H9 (cell line): ENCODE data around the gene MICAL2. TPM values are rescaled to one million over a fixed set of nuclear protein-coding genes. Genes with fewer than 3 reads are reported as not detected.

Experiments
- DNase-seq: peaks from one replicate; pipeline ENCODE4 v3.0.0-alpha.2; 2017
- H2AFZ ChIP-seq: one replicate; pipeline ENCODE4 v1.6.1; 2013; ENCODE audit warnings: mild to moderate bottlenecking, low read length, control low read depth, moderate library complexity
- H2AK5ac ChIP-seq: 2 replicates; pipeline ENCODE4 v1.6.1; 2013; ENCODE audit warnings: low read length, control low read depth, mixed read lengths; ENCODE audit not compliant: insufficient read length
- H2BK120ac ChIP-seq: one replicate; pipeline ENCODE4 v1.6.1; 2013; ENCODE audit warnings: low read depth, mild to moderate bottlenecking, low read length, control low read depth, inconsistent platforms; ENCODE audit not compliant: poor library complexity, severe bottlenecking
- H2BK12ac ChIP-seq: 2 replicates; pipeline ENCODE4 v1.6.1; 2013; ENCODE audit warnings: low read length, control low read depth, mixed read lengths, low read depth; ENCODE audit not compliant: insufficient read length
- H2BK15ac ChIP-seq: 2 replicates; pipeline ENCODE4 v1.6.1; 2013; ENCODE audit warnings: low read depth, low read length, control low read depth
- H2BK20ac ChIP-seq: one replicate; pipeline ENCODE4 v1.6.1; 2013; ENCODE audit warnings: low read depth, mild to moderate bottlenecking, low read length, control low read depth, inconsistent platforms; ENCODE audit not compliant: poor library complexity, severe bottlenecking
- H2BK5ac ChIP-seq: 2 replicates; pipeline ENCODE4 v1.6.1; 2013; ENCODE audit warnings: low read length, control low read depth, mixed read lengths; ENCODE audit not compliant: insufficient read length
- H3K14ac ChIP-seq: 2 replicates; pipeline ENCODE4 v1.6.1; 2013; ENCODE audit warnings: low read length, control low read depth; ENCODE audit not compliant: insufficient read depth
- H3K18ac ChIP-seq: 2 replicates; pipeline ENCODE4 v1.6.1; 2013; ENCODE audit warnings: low read depth, mild to moderate bottlenecking, mixed read lengths, low read length, control low read depth; ENCODE audit not compliant: insufficient read length
- H3K23ac ChIP-seq: 2 replicates; pipeline ENCODE4 v1.6.1; 2013; ENCODE audit warnings: low read length, control low read depth, mixed read lengths, low read depth; ENCODE audit not compliant: insufficient read length
- H3K23me2 ChIP-seq: 2 replicates; pipeline ENCODE4 v1.6.1; 2013; ENCODE audit warnings: low read depth, mild to moderate bottlenecking, mixed read lengths, low read length, control low read depth; ENCODE audit not compliant: insufficient read length, poor library complexity, severe bottlenecking
- H3K27ac ChIP-seq: 2 replicates; pipeline ENCODE4 v1.5.1; 2013; ENCODE audit warnings: low read length, control low read depth, mixed read lengths, low read depth; ENCODE audit not compliant: insufficient read length
- H3K27me3 ChIP-seq: 2 replicates; pipeline ENCODE4 v1.6.1; 2013; ENCODE audit warnings: low read length, control low read depth, inconsistent platforms; ENCODE audit not compliant: insufficient read depth
- H3K4ac ChIP-seq: 2 replicates; pipeline ENCODE4 v1.6.1; 2013; ENCODE audit warnings: low read depth, mild to moderate bottlenecking, control low read depth, inconsistent platforms, low read length, moderate library complexity
- H3K4me1 ChIP-seq: 2 replicates; pipeline ENCODE4 v1.6.1; 2013; ENCODE audit warnings: low read length, control low read depth, inconsistent platforms; ENCODE audit not compliant: insufficient read depth
- H3K4me2 ChIP-seq: 2 replicates; pipeline ENCODE4 v1.6.1; 2013; ENCODE audit warnings: low read length, control low read depth, mixed read lengths; ENCODE audit not compliant: insufficient read length, insufficient read depth
- H3K56ac ChIP-seq: 2 replicates; pipeline ENCODE4 v1.6.1; 2013; ENCODE audit warnings: low read depth, mild to moderate bottlenecking, mixed read lengths, low read length, control low read depth; ENCODE audit not compliant: insufficient read length
- H3K79me1 ChIP-seq: 2 replicates; pipeline ENCODE4 v1.6.1; 2013; ENCODE audit warnings: low read depth, mild to moderate bottlenecking, moderate library complexity, low read length, control low read depth, inconsistent platforms; ENCODE audit not compliant: insufficient read depth, poor library complexity, severe bottlenecking
- H3K79me2 ChIP-seq: 2 replicates; pipeline ENCODE4 v1.6.1; 2013; ENCODE audit warnings: low read length, control low read depth, inconsistent platforms; ENCODE audit not compliant: insufficient read depth
- H3K9ac ChIP-seq: 2 replicates; pipeline ENCODE4 v1.6.1; 2013; ENCODE audit warnings: low read length, control low read depth, mixed read lengths; ENCODE audit not compliant: insufficient read length; ENCODE audit errors: extremely low read depth
- H3K9me3 ChIP-seq: one replicate; pipeline ENCODE4 v1.6.1; 2013; ENCODE audit warnings: low read depth, low read length, inconsistent platforms; ENCODE audit not compliant: control insufficient read depth
- H3T11ph ChIP-seq: one replicate; pipeline ENCODE4 v1.6.1; 2013; ENCODE audit warnings: mild to moderate bottlenecking, low read length, control low read depth, inconsistent platforms
- H4K20me1 ChIP-seq: one replicate; pipeline ENCODE4 v1.6.1; 2013; ENCODE audit not compliant: control insufficient read depth, insufficient read length, insufficient read depth
- H4K5ac ChIP-seq: 2 replicates; pipeline ENCODE4 v1.6.1; 2013; ENCODE audit warnings: low read depth, mild to moderate bottlenecking, mixed read lengths, low read length, control low read depth; ENCODE audit not compliant: insufficient read length
- H4K8ac ChIP-seq: replicated peaks from 2 replicates; pipeline ENCODE4 v1.6.1; 2013; ENCODE audit warnings: low read length, control low read depth, mixed read lengths, low read depth; ENCODE audit not compliant: insufficient read length
- H4K91ac ChIP-seq: 2 replicates; pipeline ENCODE4 v1.6.1; 2013; ENCODE audit warnings: low read depth, mild to moderate bottlenecking, moderate library complexity, mixed read lengths, low read length, control low read depth; ENCODE audit not compliant: insufficient read length
- H3K27ac Mint-ChIP-seq, 3 experiments: 2 replicates in 2 of 3; 3 replicates in 1 of 3; pipeline ENCODE4 v1.8.0; 2020 to 2021; ENCODE audit warnings: mixed read lengths in 3 of 3, mild to moderate bottlenecking in 1 of 3, moderate library complexity in 1 of 3
- H3K27me3 Mint-ChIP-seq: 2 replicates; pipeline ENCODE4 v1.8.0; 2021; ENCODE audit warnings: low read depth, mild to moderate bottlenecking, moderate library complexity, mixed read lengths
- H3K36me3 Mint-ChIP-seq, 3 experiments: 2 replicates in 2 of 3; 3 replicates in 1 of 3; pipeline ENCODE4 v1.8.0; 2020 to 2021; ENCODE audit warnings: low read depth in 3 of 3, mixed read lengths in 3 of 3; ENCODE audit not compliant: insufficient read depth in 1 of 3
- H3K4me1 Mint-ChIP-seq, 2 experiments: 2 replicates each; pipeline ENCODE4 v1.8.0; 2020; ENCODE audit warnings: mixed read lengths in 2 of 2
- H3K4me3 Mint-ChIP-seq, 2 experiments: 2 replicates in 1 of 2; 3 replicates in 1 of 2; pipeline ENCODE4 v1.8.0; 2020 to 2021; ENCODE audit warnings: mild to moderate bottlenecking in 2 of 2, mixed read lengths in 2 of 2, moderate library complexity in 1 of 2
- H3K9me3 Mint-ChIP-seq, 2 experiments: 2 replicates in 1 of 2; 3 replicates in 1 of 2; pipeline ENCODE4 v1.8.0; 2020; ENCODE audit warnings: mild to moderate bottlenecking in 2 of 2, mixed read lengths in 2 of 2, moderate library complexity in 1 of 2
- CTCF ChIP-seq: fragments of 200-600 bp; sonication (generic); conservative IDR thresholded peaks from 3 replicates; pipeline ENCODE4 v1.8.0; 2021; ENCODE audit warnings: antibody characterized with exemption, mild to moderate bottlenecking
- WGBS: extraction: QIAGEN DNeasy Blood & Tissue Kit; methylation state at CpG from one replicate; pipeline ENCODE4 v1.1.7; 2013; ENCODE audit warnings: missing lambda C conversion rate, low lambda C conversion rate, mixed read lengths; ENCODE audit not compliant: insufficient read length; ENCODE audit errors: extremely low coverage; 5-methylcytosine and 5-hydroxymethylcytosine counted together
- total RNA-seq: library from RNA; stranded (reverse); gene quantifications from 2 replicates; pipeline ENCODE4 v1.2.1, GENCODE V29; 2021

Gene MICAL2
- total RNA-seq, 1 experiment from 2014 or later: 4.7 TPM

GRCh38 chr11:12141283-12141682 lies 30.9 kb downstream of the MICAL2 start:
- Histone ChIP-seq H4K20me1 (no peaks in the 10 kb centered on the region), H2BK120ac (no peak overlapping the region), H3K14ac (no peak overlapping the region), H3K23me2 (no peaks in the 10 kb centered on the region), H3K4ac (no peak overlapping the region), H2BK20ac (no peak overlapping the region), H2BK5ac (no peak overlapping the region), H3K4me1 (no peaks in the 10 kb centered on the region; the same call in 1 of the 2 replicates), H2BK15ac (no peak overlapping the region), H4K8ac (no peak overlapping the region), H2AK5ac (no peak overlapping the region), H3K79me1 (no peaks in the 10 kb centered on the region), H3K18ac (no peak overlapping the region), H2AFZ (no peak overlapping the region), H3K27me3 (no peaks in the 10 kb centered on the region), H3K9me3 (no peaks in the 10 kb centered on the region), H3K27ac (no peak overlapping the region), H3K9ac (no peak overlapping the region), H3K56ac (no peak overlapping the region), H4K91ac (no peak overlapping the region), H3K4me2 (no peak overlapping the region), H3T11ph (no peak overlapping the region), H2BK12ac (no peak overlapping the region), H3K23ac (no peak overlapping the region), H4K5ac (no peak overlapping the region), H3K79me2 (no peaks in the 10 kb centered on the region)
- no peaks in the 10 kb centered on the region for H3K36me3 Mint-ChIP-seq
- WGBS: no CpG with 5 or more reads among the region's 1 CpG
- no peak for TF ChIP-seq CTCF
- peaks cover 2% of the 10 kb centered on the region; the same call in 1 of the 2 replicates for H3K27me3 Mint-ChIP-seq
- H3K4me1 Mint-ChIP-seq: peaks cover 11 to 16% of the 10 kb centered on the region in 2 experiments
- H3K9me3 Mint-ChIP-seq: no peaks in the 10 kb centered on the region
- no peak for DNase-seq
- H3K27ac Mint-ChIP-seq: no peak overlapping the region
- no peak overlapping the region for H3K4me3 Mint-ChIP-seq
